ENCODE results near the gene ZDHHC14.

Gene ZDHHC14

GRCh38 chr6:157493173-157493572, 112.2 kb downstream of the ZDHHC14 start:
- Histone ChIP-seq H3K27ac (no peak overlapping the region), H3K4me1 (no peaks in the 10 kb centered on the region), H3K36me3 (no peaks in the 10 kb centered on the region), H3K9me3 (no peaks in the 10 kb centered on the region), H3K4me3 (no peak overlapping the region), H3K27me3 (no peaks in the 10 kb centered on the region)
- intact Hi-C loops (cut with DNase I; ENCODE audit: low total_unique reads) = no loop called here
- no peak for DNase-seq
- TF ChIP-seq CTCF (IDR thresholded peaks at IDR 0.05) = no peak

GRCh38 chr6:157493576-157493975, 112.6 kb downstream of the ZDHHC14 start:
- intact Hi-C loops (cut with DNase I; ENCODE audit: low total_unique reads) = no loop called here
- H3K4me1 ChIP-seq = no peaks in the 10 kb centered on the region
- H3K27me3 ChIP-seq = no peaks in the 10 kb centered on the region
- H3K9me3 ChIP-seq = no peaks in the 10 kb centered on the region
- H3K36me3 ChIP-seq = no peaks in the 10 kb centered on the region
- H3K27ac ChIP-seq = no peak overlapping the region
- no peak overlapping the region for H3K4me3 ChIP-seq
- DNase-seq = no peak
- TF ChIP-seq CTCF (IDR thresholded peaks at IDR 0.05) = no peak

GRCh38 chr6:157494132-157494710, 113.2 kb downstream of the ZDHHC14 start:
- Histone ChIP-seq H3K4me1 (no peaks in the 10 kb centered on the region), H3K4me3 (no peak overlapping the region), H3K36me3 (no peaks in the 10 kb centered on the region), H3K27me3 (no peaks in the 10 kb centered on the region), H3K27ac (no peak overlapping the region), H3K9me3 (no peaks in the 10 kb centered on the region)
- TF ChIP-seq CTCF (IDR thresholded peaks at IDR 0.05) = no peak
- no peak for DNase-seq
- intact Hi-C loops (cut with DNase I; ENCODE audit: low total_unique reads) = no loop called here

GRCh38 chr6:157496534-157497095, 115.6 kb downstream of the ZDHHC14 start:
- H3K36me3 ChIP-seq = no peaks in the 10 kb centered on the region
- no peak for TF ChIP-seq CTCF (IDR thresholded peaks at IDR 0.05)
- peaks cover 0 to 4% (median 0%) of the 10 kb centered on the region in 4 donors for H3K4me1 ChIP-seq
- intact Hi-C loops (cut with DNase I; ENCODE audit: low total_unique reads) = no loop called here
- no peak overlapping the region for H3K4me3 ChIP-seq
- no peaks in the 10 kb centered on the region for H3K9me3 ChIP-seq
- no peak overlapping the region for H3K27ac ChIP-seq
- no peak for DNase-seq
- H3K27me3 ChIP-seq = no peaks in the 10 kb centered on the region

GRCh38 chr6:157497579-157497978, 116.6 kb downstream of the ZDHHC14 start:
- Histone ChIP-seq H3K27ac (no peak overlapping the region), H3K36me3 (no peaks in the 10 kb centered on the region), H3K27me3 (no peaks in the 10 kb centered on the region), H3K4me3 (no peak overlapping the region), H3K4me1 (peaks cover 0 to 4% (median 0%) of the 10 kb centered on the region in 4 donors), H3K9me3 (no peaks in the 10 kb centered on the region)
- TF ChIP-seq CTCF (IDR thresholded peaks at IDR 0.05) = no peak
- no peak for DNase-seq
- intact Hi-C loops (cut with DNase I; ENCODE audit: low total_unique reads) = no loop called here

All from tibial artery (tissue), 4 donors.